K562 (cell line): ENCODE results near the gene RIOK3. TPM values are rescaled to one million over a fixed set of nuclear protein-coding genes. Genes with fewer than 3 reads are reported as not detected.
A peak's percentile ranks its signal among the peaks of the same experiment; 100 is the strongest.

Experiments
- BHLHE40 ChIP-seq: IDR thresholded peaks from 2 replicates; pipeline ENCODE4 v1.6.1; 2011; ENCODE audit warnings: low read length, improper control_type of control experiment
- EZH2 ChIP-seq: IDR thresholded peaks from 2 replicates; pipeline ENCODE4 v1.6.1; 2012; ENCODE audit warnings: low read depth, mild to moderate bottlenecking, inconsistent platforms, low read length, borderline replicate concordance
- HDAC1 ChIP-seq, 2 experiments: fragments of 450-650 bp; IDR thresholded peaks; 2 replicates each; pipeline ENCODE4 v1.6.1; 2016 to 2017; ENCODE audit warnings: inconsistent platforms in 1 of 2, mild to moderate bottlenecking in 1 of 2, moderate library complexity in 1 of 2
- HDAC6 ChIP-seq: IDR thresholded peaks from 2 replicates; pipeline ENCODE4 v1.6.1; 2012; ENCODE audit warnings: low read depth, mild to moderate bottlenecking, control low read depth, inconsistent platforms, low read length, moderate library complexity
- HNRNPH1 ChIP-seq: fragments of 200-400 bp; formaldehyde crosslinking; optimal IDR thresholded peaks from 2 replicates; pipeline ENCODE3; 2017; ENCODE audit warnings: low read depth, mild to moderate bottlenecking, low read length, moderate library complexity
- KDM4B ChIP-seq, 2 experiments: fragments of 450-650 bp in 1 of 2; sonication (generic) in 1 of 2; IDR thresholded peaks; 2 replicates each; pipeline ENCODE4 v1.6.1; 2016 to 2017; ENCODE audit warnings: borderline replicate concordance in 2 of 2, antibody characterized with exemption in 1 of 2, low read depth in 1 of 2, mild to moderate bottlenecking in 1 of 2
- LARP7 ChIP-seq: fragments of 450-650 bp; IDR thresholded peaks from 2 replicates; pipeline ENCODE4 v1.6.1; 2016
- LCOR ChIP-seq: sonication (generic); formaldehyde crosslinking; IDR thresholded peaks from 2 replicates; pipeline ENCODE4 v1.8.0; 2022; ENCODE audit warnings: mild to moderate bottlenecking, missing genetic modification reagents
- MTA2 ChIP-seq: fragments of 450-650 bp; IDR thresholded peaks from 2 replicates; pipeline ENCODE4 v1.6.1; 2016; ENCODE audit warnings: low read depth
- MYC ChIP-seq, 2 experiments: fragments of 250-450 bp in 1 of 2; sonication (Bioruptor Pico) in 1 of 2; IDR thresholded peaks; 2 replicates each; pipeline versions ENCODE4 v1.5.1 to v1.6.1; 2012 to 2021; ENCODE audit warnings: low read depth in 2 of 2, borderline replicate concordance in 1 of 2, improper control_type of control experiment in 1 of 2, low read length in 1 of 2, mild to moderate bottlenecking in 1 of 2, moderate library complexity in 1 of 2
- NR4A1 ChIP-seq, 2 experiments: fragments of 250-450 bp in 1 of 2; fragments of 450-650 bp in 1 of 2; sonication (Bioruptor Pico) in 1 of 2; IDR thresholded peaks; 2 replicates each; pipeline versions ENCODE4 v1.4.0 to v1.6.1; 2016 to 2020; ENCODE audit warnings: mild to moderate bottlenecking in 2 of 2, missing compliant biosample characterization in 1 of 2, missing genetic modification characterization in 1 of 2, moderate library complexity in 1 of 2
- RBM34 ChIP-seq: fragments of 200-400 bp; formaldehyde crosslinking; IDR thresholded peaks from 2 replicates; pipeline ENCODE4 v1.6.1; 2018; ENCODE audit warnings: low read length, borderline replicate concordance; ENCODE audit not compliant: insufficient read depth
- RREB1 ChIP-seq: fragments of 250-450 bp; sonication (Bioruptor Pico); IDR thresholded peaks from 2 replicates; pipeline ENCODE4 v1.4.0; 2020
- SETDB1 ChIP-seq: IDR thresholded peaks from one replicate; pipeline ENCODE4 v1.6.1; 2012; ENCODE audit warnings: low read length, control low read depth, inconsistent platforms
- TCF15 ChIP-seq: fragments of 250-450 bp; sonication (Bioruptor Pico); IDR thresholded peaks from 2 replicates; pipeline ENCODE4 v1.8.0; 2022; ENCODE audit warnings: moderate library complexity, mild to moderate bottlenecking, inconsistent platforms
- ZBTB26 ChIP-seq: fragments of 450-650 bp; formaldehyde crosslinking; IDR thresholded peaks from 2 replicates; pipeline ENCODE4 v1.4.0; 2022; ENCODE audit warnings: missing genetic modification characterization
- ZNF121 ChIP-seq: sonication (generic); formaldehyde crosslinking; conservative IDR thresholded peaks from 2 replicates; pipeline ENCODE4 v1.8.0; 2022; ENCODE audit warnings: missing genetic modification reagents
- polyA plus RNA-seq, 8 experiments: library from polyadenylated mRNA; depleted of rRNA in 4 of 8; stranded (reverse) in 5 of 8; unstranded in 3 of 8; fragments of >200 nt; fragmentation: Nextera tagmentation in 2 of 8; fragmentation: Illumina TruSeq in 1 of 8; extraction: Ambion mirVana in 2 of 8; extraction: Trizol in 1 of 8; gene quantifications; 2 replicates each; pipeline versions ENCODE4 v1.2.1 to v1.2.3, GENCODE V29; 2011 to 2014; ENCODE audit warnings: inconsistent platforms in 1 of 8, missing spikeins in 1 of 8
- total RNA-seq, 7 experiments: library from RNA; depleted of rRNA in 6 of 7; stranded (reverse); fragments of >200 nt in 6 of 7; fragmentation: Illumina TruSeq in 2 of 7; extraction: Trizol in 2 of 7; gene quantifications; 2 replicates each; pipeline versions ENCODE4 v1.2.1 to v1.2.3, GENCODE V29; 2011 to 2021; ENCODE audit warnings: low replicate concordance in 1 of 7

RIOK3 gene
- total and polyA plus RNA-seq, 9 of the 15 experiments (the other 6 are each of a cell fraction or from before 2014, with no cell fraction given), result 21.4 to 89.5 (median 62.9) TPM

- TF ChIP-seq ZBTB26 (CRISPR knock-in tag), result no peak
- no peak for TF ChIP-seq HDAC6
- TF ChIP-seq HDAC1 (IDR thresholded peaks at IDR 0.05), result peak in 1 of 2 experiments; percentile 81; a peak in 2 of 4 replicates
- no peak for TF ChIP-seq EZH2
- no peak for TF ChIP-seq TCF15
- TF ChIP-seq NR4A1 (CRISPR knock-in tag; IDR thresholded peaks at IDR 0.05), result no peak; the same call in 1 of the 2 replicates
- TF ChIP-seq NR4A1 (tag; IDR thresholded peaks at IDR 0.05), result peak; percentile 21
- peak; percentile 90 for TF ChIP-seq MYC (IDR thresholded peaks at IDR 0.05; ENCODE audit: low read depth, low read length)
- TF ChIP-seq MYC (CRISPR knock-in tag; IDR thresholded peaks at IDR 0.05; ENCODE audit: borderline replicate concordance, low read depth), result peak; percentile 70; the same call in 1 of the 2 replicates
- TF ChIP-seq HNRNPH1, result no peak
- peak; percentile 94 for TF ChIP-seq BHLHE40
- TF ChIP-seq RBM34, result no peak
- no peak for TF ChIP-seq ZNF121 (CRISPR knock-in tag)
- no peak for TF ChIP-seq SETDB1
- peak; percentile 84 for TF ChIP-seq LCOR (CRISPR knock-in tag)
- no peak for TF ChIP-seq RREB1 (CRISPR knock-in tag)
- TF ChIP-seq MTA2, result no peak
- TF ChIP-seq LARP7, result no peak
- peak in 1 of 2 experiments; percentile 71; a peak in 1 of 4 replicates for TF ChIP-seq KDM4B (IDR thresholded peaks at IDR 0.05; ENCODE audit: borderline replicate concordance in 2 of 2, low read depth in 1 of 2)
These were observed 50.2 kb downstream of the RIOK3 start, which contains the start of gene RMC1 (continued) for GRCh38 chr18:23503038-23503962.
